IMR-90 (cell line): ENCODE measurements around the gene SVOPL.

Experiments
- CEBPB ChIP-seq: IDR thresholded peaks from 2 replicates; pipeline ENCODE4 v1.6.1; 2012; ENCODE audit warnings: low read depth, low read length, improper control_type of control experiment
- POLR2A ChIP-seq: IDR thresholded peaks from 2 replicates; pipeline ENCODE4 v1.6.1; 2012; ENCODE audit warnings: mild to moderate bottlenecking, low read depth, low read length
- RFX5 ChIP-seq: IDR thresholded peaks from 2 replicates; pipeline ENCODE4 v1.8.0; 2012; ENCODE audit warnings: low read depth, mild to moderate bottlenecking, low read length, moderate library complexity
- TF ChIP-seq, protein P1 (sequence below): conservative IDR thresholded peaks from 2 replicates; pipeline ENCODE4 v1.5.1; 2012; ENCODE audit warnings: mild to moderate bottlenecking, low read depth, low read length, improper control_type of control experiment

DNA sequence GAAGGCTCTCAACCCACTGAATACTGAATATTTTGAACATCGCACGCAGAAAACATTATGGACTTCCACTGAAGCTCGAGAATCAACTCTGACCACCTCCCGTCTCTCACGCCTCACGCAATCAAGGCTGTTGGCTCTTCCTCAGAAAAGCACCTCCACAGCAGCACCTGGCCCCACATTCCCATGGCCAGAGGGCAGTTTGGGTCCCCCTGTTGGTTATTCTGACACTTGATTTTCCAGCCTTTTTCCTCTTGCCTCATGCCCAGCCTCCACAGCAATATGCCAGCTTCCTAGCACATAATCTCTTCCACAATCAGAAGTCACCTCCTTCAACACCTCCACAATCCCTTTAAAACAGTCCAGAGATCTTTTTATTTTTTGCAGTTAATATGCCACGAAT, 55.9 kb downstream of the SVOPL start:
- TF ChIP-seq, protein P1, sequence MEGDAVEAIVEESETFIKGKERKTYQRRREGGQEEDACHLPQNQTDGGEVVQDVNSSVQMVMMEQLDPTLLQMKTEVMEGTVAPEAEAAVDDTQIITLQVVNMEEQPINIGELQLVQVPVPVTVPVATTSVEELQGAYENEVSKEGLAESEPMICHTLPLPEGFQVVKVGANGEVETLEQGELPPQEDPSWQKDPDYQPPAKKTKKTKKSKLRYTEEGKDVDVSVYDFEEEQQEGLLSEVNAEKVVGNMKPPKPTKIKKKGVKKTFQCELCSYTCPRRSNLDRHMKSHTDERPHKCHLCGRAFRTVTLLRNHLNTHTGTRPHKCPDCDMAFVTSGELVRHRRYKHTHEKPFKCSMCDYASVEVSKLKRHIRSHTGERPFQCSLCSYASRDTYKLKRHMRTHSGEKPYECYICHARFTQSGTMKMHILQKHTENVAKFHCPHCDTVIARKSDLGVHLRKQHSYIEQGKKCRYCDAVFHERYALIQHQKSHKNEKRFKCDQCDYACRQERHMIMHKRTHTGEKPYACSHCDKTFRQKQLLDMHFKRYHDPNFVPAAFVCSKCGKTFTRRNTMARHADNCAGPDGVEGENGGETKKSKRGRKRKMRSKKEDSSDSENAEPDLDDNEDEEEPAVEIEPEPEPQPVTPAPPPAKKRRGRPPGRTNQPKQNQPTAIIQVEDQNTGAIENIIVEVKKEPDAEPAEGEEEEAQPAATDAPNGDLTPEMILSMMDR = no peak
- TF ChIP-seq CEBPB (no peak), RFX5 (no peak), POLR2A (no peak)
